SK-N-MC (cell line): ENCODE results near the gene NDNF.
A peak's percentile ranks its signal among the peaks of the same experiment; 100 is the strongest.

Source experiments
- DNase-seq: peaks from one replicate; pipeline ENCODE4 v3.0.0-alpha.2; 2011; ENCODE audit warnings: low read depth, low spot score
- H3K27ac ChIP-seq: fragments of 200-600 bp; sonication (generic); 2 replicates; pipeline ENCODE4 v1.5.1; 2016; ENCODE audit warnings: mixed run types
- H3K36me3 ChIP-seq: fragments of 200-600 bp; sonication (generic); 2 replicates; pipeline ENCODE4 v1.6.1; 2017; ENCODE audit warnings: antibody characterized with exemption, low read length, mixed read lengths; ENCODE audit not compliant: insufficient read depth
- H3K4me3 ChIP-seq: fragments of 200-600 bp; sonication (generic); 2 replicates; pipeline ENCODE4 v1.5.1; 2016
- H3K9ac ChIP-seq: fragments of 200-600 bp; sonication (generic); 2 replicates; pipeline ENCODE4 v1.8.0; 2017; ENCODE audit warnings: mixed run types, mixed read lengths; ENCODE audit not compliant: insufficient read length
- H3K9me3 ChIP-seq: fragments of 200-600 bp; sonication (generic); 2 replicates; pipeline ENCODE4 v1.6.1; 2017; ENCODE audit warnings: low read depth, mild to moderate bottlenecking, antibody characterized with exemption, low read length, moderate library complexity, mixed read lengths
- EZH2 ChIP-seq: fragments of 200-600 bp; sonication (generic); IDR thresholded peaks from one replicate; pipeline ENCODE4 v1.6.1; 2017; ENCODE audit warnings: antibody characterized with exemption
- FOXP2 ChIP-seq: optimal IDR thresholded peaks from 2 replicates; pipeline ENCODE3; 2011; ENCODE audit warnings: mild to moderate bottlenecking, moderate library complexity; ENCODE audit not compliant: insufficient read depth; ENCODE audit errors: extremely low read length, control extremely low read depth
- POLR2AphosphoS5 ChIP-seq: IDR thresholded peaks from 2 replicates; pipeline ENCODE4 v1.6.1; 2012; ENCODE audit warnings: mild to moderate bottlenecking, low read depth, low read length, borderline replicate concordance

The NDNF gene

GRCh38 chr4:121098266-121098665, 25.9 kb upstream of the NDNF start:
- H3K27ac ChIP-seq: no peak overlapping the region
- H3K9ac ChIP-seq: no peak overlapping the region
- TF ChIP-seq POLR2AphosphoS5 (no peak), FOXP2 (no peak), EZH2 (no peak)
- H3K4me3 ChIP-seq: no peak overlapping the region
- DNase-seq: no peak
- no peaks in the 10 kb centered on the region for H3K36me3 ChIP-seq
- no peaks in the 10 kb centered on the region for H3K9me3 ChIP-seq

- Histone ChIP-seq H3K4me3 (no peak overlapping the region), H3K9ac (no peak overlapping the region), H3K36me3 (no peaks in the 10 kb centered on the region), H3K27ac (no peak overlapping the region), H3K9me3 (no peaks in the 10 kb centered on the region)
- TF ChIP-seq FOXP2 (no peak), EZH2 (no peak), POLR2AphosphoS5 (no peak)
- DNase-seq: peak; percentile 22
Observed at GRCh38 chr4:121096629-121097028, 24.3 kb upstream of the NDNF start.

GRCh38 chr4:121096191-121096590, 23.9 kb upstream of the NDNF start:
- Histone ChIP-seq H3K9ac (no peak overlapping the region), H3K4me3 (no peak overlapping the region), H3K9me3 (no peaks in the 10 kb centered on the region), H3K27ac (no peak overlapping the region), H3K36me3 (no peaks in the 10 kb centered on the region)
- no peak for TF ChIP-seq FOXP2
- TF ChIP-seq EZH2: no peak
- no peak for DNase-seq

- H3K4me3 ChIP-seq: no peak overlapping the region
- H3K36me3 ChIP-seq: no peaks in the 10 kb centered on the region
- no peak for TF ChIP-seq EZH2
- no peak for TF ChIP-seq FOXP2
- TF ChIP-seq POLR2AphosphoS5: no peak
- DNase-seq: no peak
- no peak overlapping the region for H3K27ac ChIP-seq
- H3K9me3 ChIP-seq: no peaks in the 10 kb centered on the region
- H3K9ac ChIP-seq: no peak overlapping the region
Observed at GRCh38 chr4:121094297-121094966, 22.1 kb upstream of the NDNF start.

GRCh38 chr4:121093261-121093660, 20.9 kb upstream of the NDNF start:
- Histone ChIP-seq H3K4me3 (no peak overlapping the region), H3K27ac (no peak overlapping the region), H3K9ac (no peak overlapping the region), H3K36me3 (no peaks in the 10 kb centered on the region), H3K9me3 (no peaks in the 10 kb centered on the region)
- no peak for DNase-seq
- TF ChIP-seq EZH2 (no peak), POLR2AphosphoS5 (no peak), FOXP2 (no peak)

GRCh38 chr4:121091941-121092340, 19.6 kb upstream of the NDNF start:
- H3K4me3 ChIP-seq: no peak overlapping the region
- TF ChIP-seq EZH2 (no peak), FOXP2 (no peak), POLR2AphosphoS5 (no peak)
- no peak overlapping the region for H3K9ac ChIP-seq
- H3K36me3 ChIP-seq: no peaks in the 10 kb centered on the region
- no peak overlapping the region for H3K27ac ChIP-seq
- H3K9me3 ChIP-seq: no peaks in the 10 kb centered on the region
- DNase-seq: no peak

- H3K27ac ChIP-seq: no peak overlapping the region
- H3K9me3 ChIP-seq: no peaks in the 10 kb centered on the region; the same call in 1 of the 2 replicates
- no peak for DNase-seq
- no peaks in the 10 kb centered on the region for H3K36me3 ChIP-seq
- H3K9ac ChIP-seq: no peak overlapping the region
- TF ChIP-seq EZH2: no peak
- TF ChIP-seq FOXP2: no peak
- no peak for TF ChIP-seq POLR2AphosphoS5
- H3K4me3 ChIP-seq: no peak overlapping the region
Observed at GRCh38 chr4:121088867-121089266, 16.5 kb upstream of the NDNF start.

GRCh38 chr4:121079376-121079775, 7.0 kb upstream of the NDNF start:
- DNase-seq: no peak
- Histone ChIP-seq H3K9ac (no peak overlapping the region), H3K4me3 (no peak overlapping the region), H3K36me3 (no peaks in the 10 kb centered on the region), H3K9me3 (no peaks in the 10 kb centered on the region), H3K27ac (no peak overlapping the region)
- no peak for TF ChIP-seq FOXP2
- TF ChIP-seq EZH2: no peak
- TF ChIP-seq POLR2AphosphoS5: no peak

GRCh38 chr4:121077496-121077895, 5.2 kb upstream of the NDNF start:
- no peaks in the 10 kb centered on the region for H3K9me3 ChIP-seq
- DNase-seq: no peak
- no peak overlapping the region for H3K9ac ChIP-seq
- TF ChIP-seq FOXP2 (no peak), POLR2AphosphoS5 (no peak), EZH2 (no peak)
- H3K27ac ChIP-seq: no peak overlapping the region
- no peak overlapping the region for H3K4me3 ChIP-seq
- H3K36me3 ChIP-seq: no peaks in the 10 kb centered on the region
